Smooth muscle cell of the umbilical artery (primary cell): ENCODE measurements around the gene SLF1. TPM values are rescaled to one million over a fixed set of nuclear protein-coding genes. Genes with fewer than 3 reads are reported as not detected.

Experiments
- total RNA-seq: library from RNA; depleted of rRNA; stranded (reverse); fragments of >200 nt; gene quantifications from 2 replicates; pipeline ENCODE4 v1.2.3, GENCODE V29; 2014

SLF1 gene
- total RNA-seq = 4.2 and 7.9 TPM in 2 replicates

DNA sequence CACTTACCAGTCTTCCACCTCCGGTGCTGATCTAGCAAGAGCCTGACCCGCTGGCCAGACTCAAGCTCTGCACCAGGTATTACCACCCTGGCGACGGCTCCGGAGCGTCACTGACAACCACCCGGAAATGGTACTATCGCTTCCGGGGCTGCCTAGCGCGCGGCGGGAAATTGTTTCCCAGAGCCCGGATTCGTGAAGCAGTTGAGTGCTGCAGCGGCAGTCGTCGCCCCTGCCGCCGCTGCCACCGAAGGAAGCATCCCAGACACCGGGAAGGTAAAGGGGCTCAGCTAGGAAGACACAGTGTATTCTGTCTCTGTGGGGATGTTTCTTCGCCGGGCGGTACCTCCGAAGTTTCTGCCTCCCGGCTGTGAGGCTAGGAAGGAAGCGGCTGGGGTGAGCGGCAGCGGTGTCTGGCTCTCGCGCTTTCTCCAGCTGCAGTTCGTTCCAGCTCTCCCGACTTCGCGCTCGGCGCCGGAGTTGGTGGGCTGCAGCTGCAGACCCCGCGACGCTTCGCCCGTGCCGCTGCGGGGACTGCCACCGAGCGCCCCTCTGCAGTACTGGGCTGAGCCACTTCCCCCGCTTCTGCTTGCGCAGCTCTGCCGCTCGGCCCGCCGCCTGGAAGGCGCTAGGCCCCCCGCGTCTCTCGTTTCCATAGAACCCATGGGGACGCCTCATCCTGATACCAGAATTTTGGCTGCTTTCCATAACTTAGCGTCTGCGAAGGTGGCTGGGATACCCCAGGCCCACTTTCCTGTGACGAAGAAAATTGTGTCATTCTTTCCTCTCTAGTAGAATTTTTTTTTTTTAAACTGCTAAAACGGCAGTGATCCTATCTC is at the start of gene SLF1, which contains the start of gene KIAA0825:
Gene SLF1, plus strand, starts transcription at position 177 of the 836 bp plus-strand sequence. CDS start 10,142 bp downstream, outside the sequence.
Gene KIAA0825, minus strand, starts transcription at position 112 of the 836 bp plus-strand sequence. CDS start 81,478 bp downstream, outside the sequence.

Other genes with a start within 250 kb of the SLF1 start
- 3.1 and 5.0 TPM in 2 replicates for gene KIAA0825, start 65 bp upstream of the SLF1 start, total RNA-seq